ENCODE measurements around the gene BRD4.

DNA sequence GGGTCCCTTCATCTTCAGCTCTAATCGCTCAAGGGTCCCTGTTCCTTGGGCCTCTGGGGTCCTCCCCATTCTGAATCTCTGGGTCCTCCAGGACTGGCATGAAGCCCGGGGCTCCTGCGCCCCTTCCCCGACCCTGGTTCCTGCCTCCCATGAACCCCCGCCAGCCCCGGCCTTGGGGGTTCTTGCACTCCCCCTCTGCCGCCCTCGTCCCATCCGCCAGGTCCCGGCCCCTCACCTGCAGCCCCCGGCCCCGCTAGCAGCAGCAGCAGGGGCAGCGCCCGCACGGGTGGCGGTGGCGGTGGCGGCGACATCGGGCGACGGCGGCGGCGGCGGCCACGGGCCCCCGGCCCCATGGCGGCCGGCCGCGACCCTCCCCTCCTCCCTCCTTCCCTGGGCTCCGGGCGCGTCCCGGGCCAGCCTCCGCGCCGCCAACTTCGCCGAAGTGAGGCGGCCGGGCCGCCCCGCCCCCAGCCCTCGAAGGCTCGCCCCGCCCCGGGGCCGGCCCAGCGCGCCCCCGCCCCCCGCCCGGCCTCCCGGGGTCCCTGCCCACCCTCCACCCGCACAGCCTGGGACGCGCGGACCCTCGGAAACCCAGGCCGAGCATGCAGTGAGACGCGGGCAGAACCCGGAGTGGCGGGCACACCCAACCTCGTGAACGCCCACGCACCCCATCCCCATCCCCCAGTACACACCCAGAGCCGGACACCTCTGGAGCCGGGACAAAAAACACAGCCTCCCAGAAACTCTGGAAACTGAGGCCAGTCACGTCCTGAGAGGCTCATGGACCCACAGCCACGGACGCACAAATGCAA, 131.6 kb downstream of the BRD4 start, which contains the start of gene NOTCH3:
- TF ChIP-seq, protein P1, sequence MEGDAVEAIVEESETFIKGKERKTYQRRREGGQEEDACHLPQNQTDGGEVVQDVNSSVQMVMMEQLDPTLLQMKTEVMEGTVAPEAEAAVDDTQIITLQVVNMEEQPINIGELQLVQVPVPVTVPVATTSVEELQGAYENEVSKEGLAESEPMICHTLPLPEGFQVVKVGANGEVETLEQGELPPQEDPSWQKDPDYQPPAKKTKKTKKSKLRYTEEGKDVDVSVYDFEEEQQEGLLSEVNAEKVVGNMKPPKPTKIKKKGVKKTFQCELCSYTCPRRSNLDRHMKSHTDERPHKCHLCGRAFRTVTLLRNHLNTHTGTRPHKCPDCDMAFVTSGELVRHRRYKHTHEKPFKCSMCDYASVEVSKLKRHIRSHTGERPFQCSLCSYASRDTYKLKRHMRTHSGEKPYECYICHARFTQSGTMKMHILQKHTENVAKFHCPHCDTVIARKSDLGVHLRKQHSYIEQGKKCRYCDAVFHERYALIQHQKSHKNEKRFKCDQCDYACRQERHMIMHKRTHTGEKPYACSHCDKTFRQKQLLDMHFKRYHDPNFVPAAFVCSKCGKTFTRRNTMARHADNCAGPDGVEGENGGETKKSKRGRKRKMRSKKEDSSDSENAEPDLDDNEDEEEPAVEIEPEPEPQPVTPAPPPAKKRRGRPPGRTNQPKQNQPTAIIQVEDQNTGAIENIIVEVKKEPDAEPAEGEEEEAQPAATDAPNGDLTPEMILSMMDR (IDR thresholded peaks at IDR 0.05; ENCODE audit: borderline replicate concordance, extremely low read depth, low read length, poor library complexity, severe bottlenecking), result no peak
- no peak for TF ChIP-seq EZH2 (IDR thresholded peaks at IDR 0.05; ENCODE audit: borderline replicate concordance, low read depth, low read length, severe bottlenecking)

Measured in DND-41 (cell line).